CD4-positive, alpha-beta T cell treated with Interferon alpha-2 for 1 hour (primary cell): Measurements from ENCODE around the gene SERPINE1.
"Not testable (repeated sequence)": the region's sequence is repeated elsewhere in the genome, so short reads cannot be mapped to it uniquely, and the experiment has no call there.

Source experiments
- DNase-seq, 2 donors: peaks; one replicate each; pipeline ENCODE4 v3.0.0-alpha.2; 2020 to 2022

The SERPINE1 gene

DNA sequence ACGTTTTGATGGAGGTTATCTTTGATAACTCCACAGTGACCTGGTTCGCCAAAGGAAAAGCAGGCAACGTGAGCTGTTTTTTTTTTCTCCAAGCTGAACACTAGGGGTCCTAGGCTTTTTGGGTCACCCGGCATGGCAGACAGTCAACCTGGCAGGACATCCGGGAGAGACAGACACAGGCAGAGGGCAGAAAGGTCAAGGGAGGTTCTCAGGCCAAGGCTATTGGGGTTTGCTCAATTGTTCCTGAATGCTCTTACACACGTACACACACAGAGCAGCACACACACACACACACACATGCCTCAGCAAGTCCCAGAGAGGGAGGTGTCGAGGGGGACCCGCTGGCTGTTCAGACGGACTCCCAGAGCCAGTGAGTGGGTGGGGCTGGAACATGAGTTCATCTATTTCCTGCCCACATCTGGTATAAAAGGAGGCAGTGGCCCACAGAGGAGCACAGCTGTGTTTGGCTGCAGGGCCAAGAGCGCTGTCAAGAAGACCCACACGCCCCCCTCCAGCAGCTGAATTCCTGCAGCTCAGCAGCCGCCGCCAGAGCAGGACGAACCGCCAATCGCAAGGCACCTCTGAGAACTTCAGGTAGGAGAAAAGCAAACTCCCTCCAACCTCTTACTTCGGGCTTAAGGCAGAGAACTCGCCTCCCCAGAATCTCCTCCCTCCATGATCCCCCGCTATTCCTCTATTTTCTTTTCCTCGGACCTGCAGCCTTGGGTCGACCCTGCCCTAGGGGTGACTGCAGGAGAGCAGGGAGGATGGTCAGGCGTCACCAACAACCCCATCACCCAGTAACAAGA is at the start of gene SERPINE1:
TSS of gene SERPINE1 (plus strand) at position 454 of the 809 bp plus-strand sequence. CDS start 1,290 bp downstream, outside the sequence.
- DNase-seq = peak; percentile 58 to 62

DNA sequence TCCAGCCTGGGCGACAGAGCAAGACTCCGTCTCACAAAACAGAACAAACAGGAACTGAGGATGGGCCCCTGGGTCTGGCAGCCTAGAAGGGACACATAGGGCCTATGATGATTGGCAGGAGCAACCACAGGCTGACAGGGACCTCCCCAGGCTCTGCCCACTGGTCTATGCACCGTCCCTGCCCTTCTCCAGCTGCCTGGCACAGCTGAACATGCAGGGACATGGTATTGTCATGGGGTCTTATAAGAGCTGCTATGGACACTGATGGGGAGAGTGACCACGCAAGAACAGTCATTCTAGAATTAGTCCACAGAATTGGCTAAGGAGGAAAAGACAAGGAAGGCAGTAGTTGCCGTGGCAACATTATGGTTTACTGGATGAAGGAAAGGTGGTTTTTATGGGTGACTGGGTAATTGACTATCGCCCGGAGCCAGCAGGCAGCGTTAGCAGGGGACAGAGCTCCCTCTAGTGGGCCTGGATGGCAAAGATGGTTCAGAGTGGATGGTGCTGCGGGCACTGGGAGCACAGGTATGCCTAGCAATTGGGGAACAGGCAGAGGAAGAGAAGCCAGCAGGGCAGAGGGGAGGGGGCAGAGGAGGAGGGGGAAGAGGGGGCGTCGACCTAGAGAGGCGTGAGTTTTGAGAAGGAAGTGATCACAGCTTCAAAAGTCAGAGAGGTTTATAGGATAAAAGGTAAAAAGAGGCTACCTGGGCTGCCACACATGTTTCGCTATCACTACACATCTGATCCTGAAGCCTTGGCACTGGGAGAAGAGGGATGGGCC is 49.4 kb upstream of the SERPINE1 start:
- peak; percentile 79 to 86 for DNase-seq

DNA sequence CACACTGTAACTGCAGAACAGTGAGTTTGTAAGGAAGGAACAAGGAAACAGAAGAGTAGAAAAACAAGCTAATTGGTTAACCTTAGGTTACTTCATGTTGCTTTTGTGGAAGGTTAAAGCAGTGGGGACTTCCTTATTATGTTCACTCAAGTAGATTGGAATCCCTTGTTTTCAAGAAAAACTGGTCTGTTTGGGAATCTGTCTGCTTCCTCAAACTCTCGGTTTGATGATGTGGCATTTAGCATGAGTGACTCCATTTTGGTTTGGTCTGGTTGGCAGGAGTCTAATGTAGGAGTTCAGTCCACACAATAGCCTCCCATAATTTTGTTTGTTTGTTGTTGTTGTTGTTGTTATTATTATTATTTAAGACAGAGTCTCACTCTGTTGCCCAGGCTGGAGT is 45.5 kb upstream of the SERPINE1 start:
- no peak for DNase-seq

DNA sequence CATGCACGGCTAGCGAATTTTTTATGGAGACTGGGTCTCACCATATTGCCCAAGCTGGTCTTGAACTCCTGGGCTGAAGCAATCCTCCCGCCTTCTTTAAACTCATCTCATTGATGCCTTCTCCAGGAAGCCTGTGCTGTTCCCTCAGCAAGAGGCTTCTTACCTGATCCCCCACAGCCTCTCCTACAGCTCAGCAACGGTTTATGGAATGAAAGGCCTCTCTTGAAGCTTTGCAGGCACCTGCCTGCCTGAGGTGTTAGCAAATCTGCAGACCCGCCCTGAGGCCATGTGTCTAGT is 42.1 kb upstream of the SERPINE1 start:
- DNase-seq = no peak

DNA sequence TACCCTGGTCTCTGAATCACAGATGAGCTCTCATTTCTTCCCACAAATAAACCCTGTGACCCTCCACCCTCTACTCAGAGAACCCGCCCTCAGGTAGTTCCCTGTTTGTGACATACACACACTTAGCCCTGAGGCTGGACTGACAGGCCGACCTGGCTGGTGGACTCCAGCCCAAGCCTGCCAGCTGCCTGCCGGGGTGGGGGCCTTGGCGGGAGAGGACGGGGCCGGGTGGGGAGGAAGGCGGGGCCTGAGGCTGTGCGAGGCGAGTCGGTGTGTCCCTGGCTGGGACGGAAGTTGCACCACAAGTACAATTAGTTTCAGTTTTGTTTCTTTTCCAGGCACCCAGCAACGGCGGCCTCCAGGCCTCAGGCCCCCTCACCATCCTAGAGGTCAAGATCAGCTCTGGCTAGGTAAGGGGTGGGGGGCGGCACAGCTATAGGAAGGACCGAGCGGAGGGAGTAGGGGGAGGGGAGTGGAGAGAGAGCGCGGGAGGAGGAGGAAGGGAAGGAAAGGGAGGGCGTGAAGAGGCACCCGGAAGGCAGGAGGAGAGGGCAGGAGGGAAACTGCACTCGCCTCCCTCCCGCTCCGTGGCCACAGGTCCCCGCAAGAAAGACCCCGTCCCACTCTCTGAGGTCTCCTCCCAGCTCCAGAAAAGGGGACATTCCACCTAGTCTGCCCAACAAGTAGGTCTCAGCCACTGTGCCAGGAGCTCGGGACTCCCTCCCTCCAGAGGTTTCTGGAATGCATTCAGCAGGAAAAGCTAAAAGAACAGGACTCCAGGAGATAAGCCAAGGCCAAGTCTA is 41.5 kb upstream of the SERPINE1 start, which contains the start of gene TRIM56:
TSS of gene TRIM56 (plus strand) at position 320 of the 803 bp plus-strand sequence. CDS start 1,832 bp downstream, outside the sequence.
- peak; percentile 83 to 85 for DNase-seq

GRCh38 chr7:101087334-101088068 is 39.4 kb upstream of the SERPINE1 start:
- DNase-seq = no peak

DNA sequence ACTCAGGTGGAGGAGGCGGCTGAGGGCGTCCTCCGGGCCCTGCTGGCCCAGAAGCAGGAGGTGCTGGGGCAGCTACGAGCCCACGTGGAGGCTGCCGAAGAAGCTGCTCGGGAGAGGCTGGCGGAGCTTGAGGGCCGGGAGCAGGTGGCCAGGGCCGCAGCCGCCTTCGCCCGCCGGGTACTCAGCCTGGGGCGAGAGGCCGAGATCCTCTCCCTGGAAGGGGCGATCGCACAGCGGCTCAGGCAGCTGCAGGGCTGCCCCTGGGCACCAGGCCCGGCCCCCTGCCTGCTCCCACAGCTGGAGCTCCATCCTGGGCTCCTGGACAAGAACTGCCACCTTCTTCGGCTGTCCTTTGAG is 38.9 kb upstream of the SERPINE1 start:
- no peak for DNase-seq

DNA sequence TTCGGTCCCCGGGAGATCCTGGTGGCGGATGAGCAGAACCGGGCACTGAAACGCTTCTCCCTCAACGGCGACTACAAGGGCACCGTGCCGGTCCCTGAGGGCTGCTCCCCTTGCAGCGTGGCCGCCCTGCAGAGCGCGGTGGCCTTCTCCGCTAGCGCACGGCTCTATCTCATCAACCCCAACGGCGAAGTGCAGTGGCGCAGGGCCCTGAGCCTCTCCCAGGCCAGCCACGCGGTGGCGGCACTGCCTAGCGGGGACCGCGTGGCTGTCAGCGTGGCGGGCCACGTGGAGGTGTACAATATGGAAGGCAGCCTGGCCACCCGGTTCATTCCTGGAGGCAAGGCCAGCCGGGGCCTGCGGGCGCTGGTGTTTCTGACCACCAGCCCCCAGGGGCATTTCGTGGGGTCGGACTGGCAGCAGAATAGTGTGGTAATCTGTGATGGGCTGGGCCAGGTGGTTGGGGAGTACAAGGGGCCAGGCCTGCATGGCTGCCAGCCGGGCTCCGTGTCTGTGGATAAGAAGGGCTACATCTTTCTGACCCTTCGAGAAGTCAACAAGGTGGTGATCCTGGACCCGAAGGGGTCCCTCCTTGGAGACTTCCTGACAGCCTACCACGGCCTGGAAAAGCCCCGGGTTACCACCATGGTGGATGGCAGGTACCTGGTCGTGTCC is 37.9 kb upstream of the SERPINE1 start:
- no peak for DNase-seq

DNA sequence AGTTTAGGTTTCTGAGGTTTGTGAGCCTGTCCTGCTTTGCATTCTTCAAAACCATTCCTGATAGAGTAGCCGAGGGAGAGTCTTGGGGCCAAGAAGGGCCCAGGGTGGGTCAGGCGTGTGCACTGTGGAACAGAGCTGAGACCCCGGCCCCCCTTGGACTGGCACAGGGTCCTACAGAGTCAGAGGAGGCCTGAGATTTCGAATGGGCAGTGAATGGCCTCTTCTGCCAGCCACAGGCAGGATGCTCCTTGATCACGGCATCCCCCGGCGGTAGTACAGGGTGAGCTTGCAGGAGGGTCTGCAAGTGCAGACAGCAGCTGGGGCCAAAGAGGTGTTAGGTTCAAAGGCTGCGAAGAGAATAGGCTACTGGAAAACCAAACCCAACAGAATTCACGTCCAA is 37.0 kb upstream of the SERPINE1 start:
- DNase-seq = no peak

GRCh38 chr7:101092266-101092905 is 34.5 kb upstream of the SERPINE1 start:
- not testable (repeated sequence) for DNase-seq

DNA sequence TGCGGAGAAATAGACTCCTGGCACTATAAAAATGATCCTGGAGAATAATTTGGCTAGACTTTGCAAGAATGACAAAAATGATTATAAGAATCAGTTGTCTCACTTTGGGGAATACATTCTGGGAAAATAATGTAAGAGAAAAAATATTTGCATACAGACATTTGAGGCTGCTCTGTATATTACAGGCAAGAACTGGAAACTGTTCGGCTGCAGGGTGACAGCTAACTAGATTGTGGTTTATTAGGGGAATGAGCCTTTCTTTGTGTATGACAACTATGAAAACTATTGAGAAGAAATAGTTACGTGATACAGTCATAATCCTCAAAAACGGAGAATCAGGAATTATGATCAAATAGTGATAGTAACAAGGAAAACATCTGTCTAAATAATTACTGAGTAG is 33.0 kb upstream of the SERPINE1 start:
- no peak for DNase-seq

GRCh38 chr7:101094376-101094775 is 32.5 kb upstream of the SERPINE1 start:
- DNase-seq = no peak

GRCh38 chr7:101094791-101095375 is 32.0 kb upstream of the SERPINE1 start:
- DNase-seq = no peak

- DNase-seq = no peak
These were observed 30.5 kb upstream of the SERPINE1 start for GRCh38 chr7:101096331-101096956.

GRCh38 chr7:101096957-101097347 is 30.0 kb upstream of the SERPINE1 start:
- no peak for DNase-seq

DNA sequence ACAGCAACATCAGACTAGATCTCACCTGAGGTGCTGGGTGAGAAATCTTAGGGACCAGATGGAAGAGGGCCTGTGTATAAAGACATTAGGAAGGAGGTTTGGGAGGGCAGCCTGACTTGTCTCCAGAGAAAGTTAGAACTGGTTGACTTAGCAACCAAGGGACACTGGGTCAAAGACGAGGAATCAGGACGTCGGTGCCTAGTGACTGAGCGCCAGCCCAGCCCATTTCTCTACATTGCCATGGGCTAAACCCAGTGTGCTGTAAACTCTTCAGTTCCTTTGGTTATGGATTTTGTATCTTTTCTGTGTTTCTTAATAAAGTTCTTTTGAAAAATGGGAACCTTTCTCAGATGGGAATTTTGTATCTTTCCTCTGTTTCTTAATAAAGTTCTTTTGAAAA is 29.3 kb upstream of the SERPINE1 start:
- no peak for DNase-seq

DNA sequence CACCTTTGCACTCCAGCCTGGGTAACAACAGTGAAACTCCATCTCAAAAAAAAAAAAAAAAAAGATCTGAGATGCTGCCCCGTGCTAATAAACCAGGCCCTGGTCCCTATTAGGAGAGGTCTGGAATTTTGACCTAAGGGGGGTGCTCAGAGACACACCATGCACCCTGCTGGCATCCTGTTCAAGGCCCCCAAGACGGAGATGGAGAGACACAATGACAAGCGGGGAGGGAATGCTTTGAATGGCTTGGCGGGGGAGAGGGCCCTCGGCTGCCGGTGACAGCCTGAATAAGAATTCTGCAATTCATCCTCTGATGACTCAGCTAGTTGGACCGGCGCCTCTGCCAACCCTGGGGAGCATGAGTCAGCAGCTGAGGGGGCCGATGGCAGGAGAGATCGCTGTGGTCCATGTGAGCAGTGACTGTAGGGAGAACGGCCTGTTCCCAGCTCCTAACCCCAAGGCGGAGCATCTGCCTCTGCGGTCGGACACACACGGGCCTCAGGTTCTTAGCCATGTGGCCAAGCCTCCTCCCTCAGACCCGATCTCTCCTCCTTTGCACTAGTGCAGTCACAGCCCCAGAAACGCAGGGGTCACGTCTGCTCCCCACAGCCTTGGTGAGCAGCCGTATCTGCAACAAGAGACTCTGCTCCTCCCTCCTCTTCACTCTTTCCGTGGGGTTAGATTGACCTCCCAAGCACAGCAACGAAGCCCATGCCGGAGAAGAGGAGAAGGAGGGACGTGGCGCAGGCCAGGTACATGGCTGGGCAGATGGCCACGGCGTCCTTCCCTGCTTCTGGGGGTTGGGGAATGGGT is 26.7 kb upstream of the SERPINE1 start:
- DNase-seq = peak in 1 of 2 donors; percentile 46

DNA sequence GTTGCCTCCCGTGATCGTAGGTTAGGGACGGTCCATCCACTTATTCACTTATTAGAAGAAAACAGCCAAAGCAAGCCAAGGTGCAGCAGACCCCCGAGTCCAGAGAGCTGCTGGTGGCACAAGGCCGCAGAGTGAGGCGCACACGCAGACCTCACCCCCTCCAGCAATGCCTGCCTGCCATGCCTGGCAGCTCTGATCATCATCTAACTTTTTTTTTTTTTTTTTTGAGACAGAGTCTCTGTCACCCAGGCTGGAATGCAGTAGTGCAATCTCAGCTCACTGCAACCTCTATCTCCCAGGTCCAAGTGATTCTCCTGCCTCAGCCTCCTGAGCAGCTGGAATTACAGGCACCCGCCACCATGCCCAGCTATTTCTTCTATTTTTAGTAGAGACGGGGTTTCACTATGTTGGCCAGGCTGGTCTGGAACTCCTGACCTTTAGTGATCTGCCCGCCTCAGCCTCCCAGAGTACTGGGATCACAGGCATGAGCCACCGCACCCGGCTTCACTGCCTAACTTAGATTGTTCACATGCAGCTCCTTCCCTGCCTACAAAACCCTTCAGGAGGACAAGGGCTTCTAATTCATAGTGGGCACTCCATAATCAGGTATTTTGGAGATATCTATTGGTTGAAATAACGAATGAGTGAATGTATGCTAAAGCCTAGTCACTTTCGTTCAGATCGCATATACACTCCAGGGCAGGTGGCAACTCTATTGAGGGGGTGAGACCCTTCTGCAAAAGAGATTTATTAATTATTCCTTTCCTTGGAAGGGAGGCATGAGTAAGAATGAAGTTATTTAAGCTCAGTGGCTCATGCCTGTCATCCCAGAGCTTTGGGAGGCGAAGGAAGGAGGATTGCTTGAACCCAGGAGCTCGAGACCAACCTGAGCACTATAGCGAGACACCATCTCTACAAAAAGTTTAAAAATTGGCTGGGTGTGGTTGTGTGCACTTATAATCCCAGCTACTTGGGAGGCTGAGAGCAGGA is 25.8 kb upstream of the SERPINE1 start:
- no peak for DNase-seq
